Activated CD4-positive, alpha-beta T cell treated with anti-CD3 and anti-CD28 coated beads, Interleukin-2, amount 50 U/mL, for 24 hours (primary cell): ENCODE measurements around the gene NOTCH4.

Source experiments
- DNase-seq, 2 donors: peaks; one replicate each; pipeline ENCODE4 v3.0.0-alpha.2; 2020; ENCODE audit warnings: low read depth in 1 of 2, low spot score in 1 of 2

The NOTCH4 gene

GRCh38 chr6:32146687-32147086 lies 77.2 kb downstream of the NOTCH4 start:
- no peak for DNase-seq

GRCh38 chr6:32146287-32146686 lies 77.6 kb downstream of the NOTCH4 start:
- DNase-seq: no peak
